HG03469 (cell line): ENCODE results near the gene TMEM107.

Experiments used
- ATAC-seq: cut with Tn5 transposase; IDR thresholded peaks from one replicate; pipeline ENCODE4 v1.9.1; 2021; ENCODE audit warnings: mild to moderate bottlenecking, moderate library complexity, moderate number of reproducible peaks; ENCODE audit not compliant: unreplicated experiment

TMEM107 gene

DNA sequence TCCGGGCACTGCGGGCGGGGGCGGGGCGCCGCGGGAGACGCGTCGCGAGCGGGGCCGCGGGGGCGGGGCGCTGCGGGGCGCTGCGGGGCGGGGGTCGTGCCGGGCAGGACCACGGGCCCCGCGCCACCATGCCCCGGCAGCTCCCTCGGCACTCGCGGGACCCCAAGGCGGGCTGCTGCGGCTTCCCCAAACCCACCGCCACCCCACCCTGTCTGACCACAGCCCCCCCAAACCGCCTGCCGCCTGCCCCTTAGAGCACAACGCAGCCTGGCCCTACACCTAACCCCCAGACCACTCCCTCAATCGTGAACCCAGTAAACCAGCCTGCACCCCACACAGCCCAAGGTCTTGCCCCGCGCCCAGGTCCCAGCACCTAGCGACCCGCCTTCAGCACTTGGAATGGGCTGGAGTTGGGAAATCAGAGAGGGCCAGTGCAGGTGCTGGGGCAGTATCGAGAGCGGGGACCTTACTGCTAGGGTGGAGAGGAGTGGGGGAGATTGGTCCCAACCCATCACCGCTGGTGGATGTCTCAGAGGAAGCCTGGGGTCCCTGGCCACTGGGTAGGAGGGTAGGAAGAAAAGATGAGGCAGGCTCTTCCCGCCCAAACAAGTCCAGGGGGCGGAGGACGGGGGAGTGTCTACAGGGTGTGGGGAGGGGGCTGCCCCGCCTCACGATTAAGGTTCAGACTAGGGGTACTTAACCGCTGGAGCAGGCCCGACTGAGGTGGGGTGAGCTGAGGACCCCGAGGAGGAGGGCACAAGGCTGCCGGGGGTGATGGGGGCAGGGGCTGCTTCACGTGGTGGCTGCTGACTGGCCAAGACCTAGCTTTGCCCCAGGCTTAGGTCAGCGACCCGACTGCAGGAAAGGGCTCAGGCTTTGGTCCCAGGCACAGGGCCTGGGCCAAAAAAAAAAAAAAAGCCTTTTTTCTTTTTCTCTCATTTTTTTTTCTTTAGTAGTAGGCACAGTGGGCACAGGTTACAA is 12.9 kb downstream of the TMEM107 start:
- ATAC-seq, result no peak

DNA sequence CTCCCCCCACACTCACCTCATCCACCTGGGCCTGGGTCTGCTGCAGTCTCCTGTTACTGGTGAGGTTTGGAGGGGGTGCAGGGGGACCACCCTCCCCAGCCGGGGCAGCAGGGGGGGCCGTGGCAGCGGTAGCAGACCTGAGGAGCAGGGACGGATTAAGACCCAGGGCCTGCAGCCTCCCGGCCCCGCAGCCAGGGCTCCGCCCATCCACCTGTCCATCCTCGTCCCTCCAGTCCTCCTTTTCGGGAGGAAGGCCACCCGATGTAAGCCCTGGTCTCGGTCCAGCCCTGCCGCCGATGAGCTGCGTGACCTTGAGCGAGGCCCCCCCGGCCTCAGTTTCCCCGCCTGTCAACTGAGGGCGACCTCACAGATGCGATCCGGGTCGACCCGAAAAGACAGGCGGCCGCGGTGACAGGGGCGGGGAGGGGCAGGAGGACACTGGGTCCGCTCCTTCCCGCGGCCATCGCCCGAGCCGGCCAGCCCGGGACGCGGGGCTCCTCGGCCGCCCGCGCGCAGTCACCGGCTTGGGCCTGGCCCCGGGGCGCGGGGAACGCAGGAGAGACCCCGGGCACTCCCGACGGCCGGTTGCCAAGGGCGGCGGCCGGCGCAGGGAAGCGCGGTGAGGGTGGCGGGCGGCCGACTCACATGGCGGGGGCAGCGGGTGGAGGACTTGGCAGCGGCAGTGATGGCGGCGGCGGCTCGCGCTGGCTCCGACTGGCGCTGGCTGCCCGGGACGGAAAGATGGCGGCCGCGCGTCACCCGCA is 13.8 kb downstream of the TMEM107 start, which contains the start of gene VAMP2:
Gene VAMP2 (minus strand): TSS at position 716 of the 764 bp plus-strand sequence. CDS start 69 bp downstream, at position 647.
- no peak for ATAC-seq

DNA sequence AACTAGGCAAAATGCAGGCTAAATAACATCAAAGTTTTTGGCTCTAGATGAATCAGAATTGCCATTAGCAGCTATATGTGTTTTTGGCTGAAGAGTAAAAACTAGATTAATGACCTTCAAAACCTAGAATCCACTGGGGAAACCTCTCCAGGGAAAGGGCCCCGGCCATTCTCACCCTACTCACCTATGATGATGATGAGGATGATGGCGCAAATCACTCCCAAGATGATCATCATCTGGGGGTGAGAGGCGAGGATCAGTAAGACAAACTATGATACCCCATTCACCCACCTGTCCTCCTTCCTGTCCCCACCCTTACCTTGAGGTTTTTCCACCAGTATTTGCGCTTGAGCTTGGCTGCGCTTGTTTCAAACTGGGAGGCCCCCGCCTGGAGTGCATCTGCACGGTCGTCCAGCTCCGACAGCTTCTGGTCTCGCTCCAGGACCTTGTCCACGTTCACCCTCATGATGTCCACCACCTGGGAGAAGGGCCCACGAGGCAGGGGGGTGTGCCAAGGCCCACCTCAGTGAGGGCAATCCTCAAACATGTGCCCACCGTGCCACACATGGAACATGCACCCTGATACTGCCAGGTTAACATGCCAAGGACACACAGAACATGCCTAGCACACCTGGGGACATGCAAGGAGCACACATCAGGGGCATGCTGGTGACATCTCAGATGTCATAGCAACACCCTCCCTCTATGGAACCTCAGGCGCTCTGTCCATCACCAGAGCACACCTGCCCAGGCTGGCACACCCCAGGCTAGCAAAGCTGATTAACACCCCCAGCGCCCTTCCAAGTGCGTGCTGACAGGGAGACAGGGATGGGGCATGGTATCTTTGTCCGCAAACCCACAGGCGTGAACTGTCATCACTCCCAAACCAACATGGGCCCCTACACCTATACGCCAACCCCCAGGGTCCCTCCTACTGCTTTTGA is 14.6 kb downstream of the TMEM107 start:
- ATAC-seq, result no peak

DNA sequence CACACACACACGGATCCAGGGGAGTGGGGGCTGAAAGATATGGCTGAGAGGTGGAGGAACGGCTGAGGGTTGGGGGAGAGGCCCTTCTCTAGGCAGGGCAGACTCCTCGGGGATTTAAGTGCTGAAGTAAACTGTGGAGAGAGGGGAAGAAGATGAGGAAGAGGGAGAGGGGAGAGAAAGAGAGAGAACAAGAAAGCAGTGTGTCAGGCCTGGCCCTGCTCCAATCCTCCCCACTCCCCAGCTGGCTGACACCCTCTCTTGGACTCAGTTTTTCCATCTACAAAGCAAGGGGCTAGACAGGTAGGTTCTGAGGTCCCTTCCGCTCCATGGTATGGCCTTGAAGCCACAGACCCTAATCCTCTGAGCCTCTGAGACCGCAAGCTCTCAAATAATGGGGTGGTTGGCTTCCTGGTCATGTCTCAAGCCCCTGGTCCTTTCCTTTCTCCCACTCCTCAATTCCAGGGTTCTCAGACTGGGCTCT is 15.4 kb downstream of the TMEM107 start:
- ATAC-seq, result no peak

DNA sequence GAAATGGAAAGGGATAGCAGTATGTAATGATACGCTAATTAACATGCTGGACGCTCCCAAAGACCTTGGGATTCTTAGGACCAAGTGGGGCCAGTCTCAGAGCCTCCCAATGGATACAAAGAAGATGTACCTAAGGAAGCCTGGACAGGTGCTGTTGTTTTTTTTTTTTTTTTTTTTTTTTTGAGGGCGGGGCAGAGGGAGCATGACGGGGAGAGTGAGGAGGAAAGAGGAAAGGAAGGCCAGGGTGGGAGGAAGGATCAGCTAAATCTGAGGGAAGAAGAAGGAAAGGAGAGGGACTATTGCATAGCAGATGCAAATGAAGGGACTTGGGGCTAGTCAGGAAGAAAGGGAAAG is 16.0 kb downstream of the TMEM107 start:
- ATAC-seq, result no peak

DNA sequence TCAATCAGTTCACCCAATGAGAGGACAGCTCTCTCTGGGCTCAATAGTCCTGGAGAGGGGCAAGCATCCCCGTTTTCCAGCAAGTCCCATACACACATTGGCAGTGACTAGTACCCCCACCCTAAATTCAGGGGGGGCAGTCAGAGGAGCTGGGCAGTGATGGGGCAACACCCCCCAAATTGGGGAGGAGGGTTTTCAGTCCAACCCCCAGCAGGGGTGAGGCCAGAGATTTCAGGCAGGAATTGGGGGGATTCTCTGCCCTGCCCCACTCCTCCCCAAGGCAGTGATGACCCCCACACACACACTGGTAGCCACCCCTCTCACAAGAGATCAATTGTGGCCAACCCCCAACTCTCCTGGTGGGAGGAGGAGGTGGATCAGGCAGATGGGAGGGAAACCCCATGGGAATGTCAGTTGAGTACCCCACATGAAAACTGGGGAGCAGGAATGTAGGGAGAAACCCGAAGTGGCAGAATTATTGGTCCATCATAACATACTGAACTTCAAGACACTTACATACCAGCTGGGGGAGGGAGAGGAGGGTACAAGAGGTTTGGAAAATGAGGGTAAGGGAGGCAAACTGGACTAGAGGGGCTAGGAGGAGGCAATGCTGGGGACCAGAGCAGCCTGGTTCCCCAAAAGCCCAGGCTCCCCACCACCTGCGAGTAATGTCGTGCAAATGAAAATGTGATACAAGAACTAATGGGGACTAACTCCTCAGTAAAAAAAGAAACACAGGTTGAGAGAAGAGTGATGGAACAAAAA is 16.5 kb downstream of the TMEM107 start:
- no peak for ATAC-seq

DNA sequence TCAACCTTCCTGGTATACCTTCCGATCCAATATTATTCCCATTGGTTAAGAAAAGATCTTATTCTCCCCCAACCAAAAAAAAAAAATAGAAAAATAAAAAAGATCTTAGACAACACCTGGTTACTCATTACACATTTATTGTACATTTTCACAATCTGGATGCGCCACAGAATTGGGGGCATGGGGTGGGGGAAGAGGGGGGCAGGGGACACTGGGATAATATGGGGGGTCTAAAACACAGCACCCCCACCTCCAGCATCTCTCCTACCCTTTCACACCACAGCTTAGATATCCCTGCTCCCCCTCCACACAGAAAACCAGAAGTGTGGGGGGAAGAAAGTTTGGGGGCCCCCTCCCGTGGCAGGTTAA is 17.2 kb downstream of the TMEM107 start:
- no peak for ATAC-seq

DNA sequence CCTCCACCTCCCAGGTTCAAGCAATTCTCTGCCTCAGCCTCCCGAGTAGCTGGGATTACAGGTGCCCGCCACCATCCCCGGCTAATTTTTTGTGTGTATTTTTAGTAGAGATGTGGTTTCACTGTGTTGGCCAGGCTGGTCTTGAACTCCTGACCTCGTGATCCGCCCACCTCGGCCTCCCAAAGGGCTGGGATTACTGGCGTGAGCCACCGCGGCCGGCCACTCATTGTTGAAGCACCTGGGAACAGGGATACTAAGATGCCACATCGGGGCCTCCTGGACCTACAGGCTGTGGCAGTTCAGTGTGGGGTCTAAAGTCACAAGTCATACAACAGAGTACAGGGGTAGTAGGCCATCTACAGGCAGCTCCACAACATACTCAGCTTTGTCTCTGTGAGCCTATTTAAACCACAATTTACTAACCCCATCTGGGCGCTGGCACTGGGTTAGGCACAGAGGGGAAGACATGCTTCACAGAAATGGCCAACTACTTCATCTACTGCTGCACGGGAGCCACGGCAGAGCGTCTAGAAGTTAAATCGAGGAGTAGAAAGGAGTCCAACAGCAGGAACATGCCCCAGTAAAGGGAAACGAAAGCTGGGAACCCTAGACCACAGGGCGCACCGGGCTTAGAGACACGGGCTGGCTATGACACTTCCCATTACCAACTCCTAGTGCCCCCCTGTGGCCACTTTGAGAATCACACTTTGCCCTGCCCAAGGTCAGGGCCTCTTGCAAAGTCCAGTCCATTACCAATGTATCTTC is 17.7 kb downstream of the TMEM107 start:
- no peak for ATAC-seq

DNA sequence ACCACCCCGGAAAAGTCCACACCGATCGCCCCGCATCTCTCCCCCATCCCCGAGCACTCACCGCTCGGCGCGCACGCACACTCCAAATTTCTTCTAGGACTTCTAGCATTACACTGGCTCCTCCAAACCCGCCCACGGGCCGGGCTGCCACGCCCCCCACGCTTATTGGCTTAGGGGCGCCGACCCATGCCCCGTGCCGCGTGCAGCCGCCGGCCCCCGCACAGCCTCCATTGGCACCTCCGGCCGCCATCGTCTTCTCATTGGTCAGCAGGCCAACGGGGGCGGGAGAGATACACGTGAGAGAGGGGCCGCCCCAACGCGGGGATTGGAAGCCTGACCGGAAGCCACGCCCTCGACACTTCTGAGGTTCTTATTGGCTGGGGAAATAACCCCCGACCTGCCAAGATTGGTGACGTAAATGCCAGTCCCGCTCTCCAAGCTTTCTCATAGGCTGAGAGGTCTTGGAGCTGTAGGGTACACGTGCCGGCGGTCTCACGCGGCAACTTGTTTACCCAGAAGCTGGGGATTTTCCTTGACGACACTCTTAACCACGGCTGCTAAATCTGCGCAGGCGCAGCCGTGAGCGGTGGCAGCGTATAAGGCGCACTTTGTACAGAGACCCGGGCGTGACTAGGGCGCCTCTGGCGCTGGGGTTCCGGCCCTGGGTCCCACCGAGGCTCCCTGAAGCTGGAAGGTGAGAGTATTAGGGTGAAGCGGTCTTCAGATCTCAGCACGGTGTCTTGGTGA is 19.8 kb downstream of the TMEM107 start:
- peak; percentile 52 for ATAC-seq

DNA sequence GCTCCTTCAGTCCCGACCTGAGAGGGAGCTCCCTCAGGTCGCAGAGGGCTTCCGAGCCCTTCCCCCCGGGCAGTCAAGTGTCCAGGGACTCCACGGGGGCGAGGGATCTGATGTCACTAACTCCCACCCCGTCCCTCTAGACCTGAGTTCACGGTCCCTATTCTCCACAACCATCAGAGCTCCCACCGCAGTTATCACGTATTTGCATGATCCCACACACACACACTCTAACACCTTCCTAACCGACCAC is 20.3 kb downstream of the TMEM107 start:
- no peak for ATAC-seq

DNA sequence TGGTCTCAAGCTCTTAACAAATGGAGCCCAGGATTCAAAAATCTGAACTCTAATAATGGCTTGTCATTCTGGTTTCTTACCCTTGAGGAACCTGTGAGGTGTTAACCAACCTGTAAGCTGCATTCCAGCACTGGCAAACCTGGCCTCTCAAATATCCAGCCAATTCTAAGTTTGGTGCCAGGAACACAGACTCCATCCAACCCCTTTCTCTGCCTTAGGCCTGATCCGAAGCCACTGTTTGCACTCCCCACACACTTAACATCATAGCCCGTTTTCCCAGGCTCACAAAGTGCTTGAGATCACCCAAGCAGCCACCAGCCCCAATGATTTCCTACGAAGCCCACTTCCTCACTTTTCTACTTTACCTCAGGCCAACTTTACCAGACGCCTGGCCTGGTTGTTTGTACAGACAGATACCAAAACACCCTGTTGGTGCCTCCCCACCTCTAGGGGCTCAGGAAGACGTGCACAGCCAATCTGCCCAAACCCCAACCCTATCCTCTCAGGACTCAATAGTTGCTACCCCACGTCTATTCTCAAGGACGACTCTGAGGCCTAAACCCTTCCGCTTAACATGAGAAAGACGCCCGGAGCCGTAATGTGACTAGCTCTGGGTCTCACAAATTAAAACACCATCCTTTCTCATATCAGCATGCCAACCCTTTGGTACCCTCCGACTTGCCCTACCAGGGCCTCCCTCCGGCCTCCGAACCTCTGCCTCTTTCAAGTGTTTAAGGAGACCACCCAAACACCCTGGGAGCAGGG is 20.8 kb downstream of the TMEM107 start:
- no peak for ATAC-seq

DNA sequence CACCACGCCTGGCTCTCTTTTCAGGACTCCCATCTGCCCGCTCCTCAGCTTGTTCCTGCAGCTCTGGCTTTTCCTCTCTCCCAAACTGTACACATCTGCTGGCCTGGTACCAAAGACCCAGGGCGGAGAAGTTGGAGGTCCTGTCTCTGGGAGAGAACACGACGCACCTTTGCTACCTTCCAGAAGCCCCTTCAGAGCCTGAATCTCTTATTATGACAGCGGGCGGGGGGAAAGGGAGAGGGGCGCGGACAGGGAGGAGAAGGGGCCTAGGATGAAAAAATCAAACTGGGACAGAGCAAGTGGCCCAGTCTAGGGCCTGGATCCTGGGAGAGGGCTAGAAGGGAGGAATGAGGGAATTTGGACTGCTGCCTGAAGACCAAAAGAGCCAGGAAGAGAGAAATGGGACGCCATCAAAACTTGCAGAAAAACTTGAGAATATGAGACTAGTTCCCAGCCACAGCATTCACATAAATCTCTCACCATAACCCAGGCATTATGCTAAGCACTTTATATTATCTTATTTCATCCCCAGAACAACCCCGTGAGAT is 21.5 kb downstream of the TMEM107 start:
- ATAC-seq, result no peak

DNA sequence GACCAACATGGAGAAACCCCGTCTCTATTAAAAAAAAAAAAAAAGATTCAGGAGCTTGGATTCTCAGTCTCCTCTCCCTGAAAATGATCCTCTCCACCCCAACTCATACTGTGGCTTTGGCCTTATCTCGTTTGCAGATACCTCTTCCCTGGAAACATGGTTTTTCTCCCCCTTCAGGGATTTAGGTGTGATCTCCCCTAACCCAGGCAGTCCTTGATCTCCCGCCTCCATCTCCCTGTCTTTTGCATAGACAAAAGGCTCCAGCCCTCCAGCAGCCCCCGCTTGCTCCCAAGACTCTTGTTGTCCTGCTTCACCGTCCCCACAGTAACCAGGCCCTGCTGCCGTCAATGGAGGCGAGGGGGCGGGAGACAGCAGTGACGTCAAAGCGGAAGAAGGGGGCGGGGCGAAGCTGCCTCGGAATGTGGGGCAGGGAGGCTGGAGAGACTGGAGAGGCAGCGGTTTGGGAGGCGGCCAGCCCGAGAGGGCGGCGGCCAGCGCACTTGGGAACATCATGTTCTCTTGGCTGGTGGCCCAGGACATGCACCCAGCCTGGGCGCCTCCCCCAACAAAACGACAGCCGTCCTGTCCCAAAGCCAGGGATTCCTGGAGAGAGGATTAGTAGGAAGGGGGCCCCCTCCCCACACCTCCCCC is 22.1 kb downstream of the TMEM107 start:
- ATAC-seq, result no peak

DNA sequence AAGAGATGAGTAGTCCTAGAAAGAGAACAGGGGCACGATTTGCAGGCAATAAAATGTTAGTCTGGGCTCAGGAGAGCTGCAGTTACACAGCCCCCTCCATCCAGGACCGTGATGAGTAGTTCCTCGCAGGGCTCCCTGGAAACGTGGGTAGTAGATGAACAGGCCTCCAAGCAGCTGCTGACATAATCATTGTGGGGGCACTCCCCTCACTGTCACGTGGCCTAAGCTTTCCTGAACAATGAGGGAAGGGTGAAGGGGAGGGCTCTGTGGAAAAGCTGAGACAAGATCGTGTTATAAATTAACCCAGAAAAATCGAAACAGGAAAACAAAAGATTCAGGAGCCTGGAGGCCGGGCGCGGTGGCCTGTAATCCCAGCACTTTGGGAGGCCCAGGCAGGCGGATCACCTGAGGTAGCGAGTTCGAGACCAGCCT is 22.6 kb downstream of the TMEM107 start:
- ATAC-seq, result no peak

DNA sequence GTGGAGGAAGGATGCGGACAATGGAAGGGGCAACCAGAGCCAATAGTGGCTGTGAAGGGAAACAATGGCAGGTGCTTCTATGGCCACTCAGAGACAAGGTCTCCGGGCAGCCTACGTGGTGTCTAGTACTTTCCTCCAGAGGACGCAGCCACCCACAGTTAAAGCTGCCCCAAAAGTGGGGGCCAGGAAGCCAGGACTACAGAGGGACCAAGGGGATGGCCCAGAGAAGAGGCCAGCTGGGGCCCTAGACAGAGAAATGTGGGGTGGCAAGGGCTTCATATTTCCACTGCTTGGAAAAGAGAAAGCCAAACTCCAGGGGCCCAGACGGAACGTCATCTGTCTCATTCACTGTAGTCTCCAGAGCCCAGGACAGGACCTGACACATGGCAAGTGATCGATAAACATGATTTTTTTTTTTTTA is 23.1 kb downstream of the TMEM107 start:
- no peak for ATAC-seq

DNA sequence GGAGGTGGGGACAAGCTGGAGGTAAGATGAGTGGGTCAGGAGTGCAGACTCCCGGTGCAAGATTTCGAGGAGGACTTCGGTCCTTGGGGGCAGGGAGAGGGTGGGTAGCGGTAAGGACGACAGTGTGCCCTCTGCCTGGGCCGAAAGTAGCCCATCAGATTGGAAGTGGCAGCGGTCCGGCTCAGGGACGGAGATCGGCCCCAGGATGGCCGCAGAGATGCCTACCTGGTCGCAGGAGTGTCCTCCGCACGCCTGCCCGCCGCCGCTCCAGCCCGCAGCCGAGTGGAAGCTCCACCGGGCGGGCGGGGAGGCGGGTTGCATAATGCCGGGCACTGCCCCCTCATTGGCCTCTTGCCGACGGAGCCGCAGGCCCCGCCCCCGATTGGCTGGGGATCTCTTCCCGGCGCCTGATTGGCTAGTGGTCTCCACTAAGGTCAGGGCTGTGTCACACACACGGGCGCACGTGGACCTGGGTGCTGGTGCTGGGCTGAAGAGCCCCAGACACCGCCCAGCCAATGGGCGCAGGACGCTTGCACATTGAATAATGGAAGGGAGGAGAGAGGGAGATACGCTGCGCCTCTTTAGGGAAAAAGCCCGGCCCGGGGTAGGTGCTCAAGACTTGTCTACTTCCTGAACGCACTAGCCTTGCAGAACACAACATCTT is 23.9 kb downstream of the TMEM107 start, which contains the start of gene PER1:
Gene PER1 (minus strand): TSS at position 293 of the 664 bp plus-strand sequence. CDS start 1,698 bp downstream, outside the sequence.
- ATAC-seq, result no peak
